Hepatocyte (in vitro differentiated cells): ENCODE measurements around the gene IL17RE. TPM values are rescaled to one million over a fixed set of nuclear protein-coding genes. Genes with fewer than 3 reads are reported as not detected.
"Not testable (repeated sequence)": the region's sequence is repeated elsewhere in the genome, so short reads cannot be mapped to it uniquely, and the experiment has no call there.

Experiments used
- DNase-seq: peaks from one replicate; pipeline ENCODE4 v3.0.0-alpha.2; 2016; ENCODE audit warnings: low spot score
- H2AFZ ChIP-seq: fragments of 200-600 bp; sonication (generic); 2 replicates; pipeline ENCODE4 v1.6.0; 2016; ENCODE audit warnings: antibody characterized with exemption, mild to moderate bottlenecking
- H3K27ac ChIP-seq: fragments of 200-600 bp; sonication (generic); 2 replicates; pipeline ENCODE4 v1.5.1; 2016; ENCODE audit warnings: mild to moderate bottlenecking
- H3K27me3 ChIP-seq: fragments of 200-600 bp; sonication (generic); 2 replicates; pipeline ENCODE4 v1.6.1; 2016
- H3K36me3 ChIP-seq: fragments of 200-600 bp; sonication (generic); replicated peaks from 2 replicates; pipeline ENCODE4 v1.5.1; 2016; ENCODE audit warnings: low read depth; ENCODE audit not compliant: insufficient read depth
- H3K4me1 ChIP-seq: fragments of 200-600 bp; sonication (generic); 2 replicates; pipeline ENCODE4 v1.5.1; 2016; ENCODE audit warnings: mild to moderate bottlenecking, moderate library complexity; ENCODE audit not compliant: insufficient read depth
- H3K4me2 ChIP-seq: fragments of 200-600 bp; sonication (generic); 2 replicates; pipeline ENCODE4 v1.6.0; 2016
- H3K4me3 ChIP-seq: fragments of 200-600 bp; sonication (generic); 2 replicates; pipeline ENCODE4 v1.5.1; 2016; ENCODE audit warnings: mild to moderate bottlenecking
- H3K79me2 ChIP-seq: fragments of 200-600 bp; sonication (generic); 2 replicates; pipeline ENCODE4 v1.6.0; 2017; ENCODE audit warnings: mild to moderate bottlenecking
- H3K9me2 ChIP-seq: fragments of 200-600 bp; sonication (generic); replicated peaks from 2 replicates; pipeline ENCODE4 v1.6.0; 2017; ENCODE audit warnings: mild to moderate bottlenecking; ENCODE audit not compliant: insufficient read depth
- H3K9me3 ChIP-seq: fragments of 200-600 bp; sonication (generic); 2 replicates; pipeline ENCODE4 v1.5.1; 2016; ENCODE audit warnings: low read depth, mild to moderate bottlenecking
- H4K20me1 ChIP-seq: fragments of 200-600 bp; sonication (generic); 2 replicates; pipeline ENCODE4 v1.6.0; 2016; ENCODE audit warnings: mild to moderate bottlenecking; ENCODE audit not compliant: insufficient read depth, poor library complexity, severe bottlenecking
- EZH2 ChIP-seq: fragments of 200-600 bp; sonication (generic); IDR thresholded peaks from 2 replicates; pipeline ENCODE4 v1.6.1; 2016; ENCODE audit warnings: antibody characterized with exemption, mild to moderate bottlenecking, borderline replicate concordance
- EZH2phosphoT487 ChIP-seq: fragments of 200-600 bp; sonication (generic); IDR thresholded peaks from one replicate; pipeline ENCODE4 v1.6.1; 2018; ENCODE audit warnings: antibody characterized with exemption, mild to moderate bottlenecking, low read depth, moderate library complexity; ENCODE audit not compliant: unreplicated experiment, severe bottlenecking
- WGBS: methylation state at CpG from one replicate; pipeline ENCODE4 v1.1.6; 2016; ENCODE audit warnings: low lambda C conversion rate; ENCODE audit errors: missing lambda C conversion rate; 5-methylcytosine and 5-hydroxymethylcytosine counted together
- polyA plus RNA-seq: library from polyadenylated mRNA; unstranded; fragments of >200 nt; fragmentation: Nextera tagmentation; extraction: Ambion mirVana; gene quantifications from 2 replicates; pipeline ENCODE4 v1.2.1, GENCODE V29; 2016
- total RNA-seq: library from RNA; depleted of rRNA; stranded (reverse); fragments of >200 nt; gene quantifications from 2 replicates; pipeline ENCODE4 v1.2.3, GENCODE V29; 2014
- TF ChIP-seq, protein P1 (sequence below): fragments of 200-600 bp; sonication (generic); IDR thresholded peaks from 2 replicates; pipeline ENCODE4 v1.5.1; 2016; ENCODE audit warnings: antibody characterized with exemption, mild to moderate bottlenecking; ENCODE audit not compliant: poor library complexity

Gene IL17RE
- total and polyA plus RNA-seq, 2 experiments from 2014 or later, result 6.8 to 9.1 TPM

DNA sequence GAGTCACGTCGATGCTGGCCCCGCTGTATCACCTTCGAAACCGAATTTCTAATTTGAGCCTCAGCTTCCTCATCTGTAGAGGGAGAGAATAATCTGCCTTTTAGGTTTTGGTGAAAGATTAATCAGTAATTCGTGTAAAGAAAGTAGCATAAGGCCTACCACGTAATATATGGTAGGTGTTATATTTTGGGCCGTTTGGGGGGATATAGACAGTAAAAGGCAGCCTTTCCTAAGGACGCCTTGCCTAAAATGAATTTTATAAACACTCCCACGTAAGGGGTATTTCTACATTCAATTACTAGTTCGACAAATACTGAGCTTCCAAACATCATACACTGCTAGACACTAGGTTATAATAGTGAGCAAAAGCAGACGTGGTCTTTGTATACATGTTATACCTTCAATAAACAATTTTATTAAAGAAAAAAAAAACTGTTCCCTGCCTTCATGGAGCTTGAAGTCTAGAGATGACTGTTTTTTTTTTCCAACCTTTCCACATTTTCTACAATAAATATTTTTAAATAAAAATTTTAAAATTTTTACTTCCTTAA, 11.5 kb upstream of the IL17RE start:
- Histone ChIP-seq H4K20me1 (no peaks in the 10 kb centered on the region), H3K4me1 (peaks cover 5% of the 10 kb centered on the region), H3K36me3 (no peaks in the 10 kb centered on the region), H3K4me3 (peak overlapping the region; percentile 96), H3K79me2 (peaks cover 50% of the 10 kb centered on the region), H3K4me2 (peak overlapping the region; percentile 89), H3K27ac (peak overlapping the region; percentile 97), H3K27me3 (no peaks in the 10 kb centered on the region), H3K9me2 (no peaks in the 10 kb centered on the region), H2AFZ (peak overlapping the region; percentile 84), H3K9me3 (no peaks in the 10 kb centered on the region)
- WGBS, result 16% methylated on average over 12 of the region's 12 CpGs
- no peak for DNase-seq
- no peak for TF ChIP-seq EZH2
- TF ChIP-seq, protein P1, sequence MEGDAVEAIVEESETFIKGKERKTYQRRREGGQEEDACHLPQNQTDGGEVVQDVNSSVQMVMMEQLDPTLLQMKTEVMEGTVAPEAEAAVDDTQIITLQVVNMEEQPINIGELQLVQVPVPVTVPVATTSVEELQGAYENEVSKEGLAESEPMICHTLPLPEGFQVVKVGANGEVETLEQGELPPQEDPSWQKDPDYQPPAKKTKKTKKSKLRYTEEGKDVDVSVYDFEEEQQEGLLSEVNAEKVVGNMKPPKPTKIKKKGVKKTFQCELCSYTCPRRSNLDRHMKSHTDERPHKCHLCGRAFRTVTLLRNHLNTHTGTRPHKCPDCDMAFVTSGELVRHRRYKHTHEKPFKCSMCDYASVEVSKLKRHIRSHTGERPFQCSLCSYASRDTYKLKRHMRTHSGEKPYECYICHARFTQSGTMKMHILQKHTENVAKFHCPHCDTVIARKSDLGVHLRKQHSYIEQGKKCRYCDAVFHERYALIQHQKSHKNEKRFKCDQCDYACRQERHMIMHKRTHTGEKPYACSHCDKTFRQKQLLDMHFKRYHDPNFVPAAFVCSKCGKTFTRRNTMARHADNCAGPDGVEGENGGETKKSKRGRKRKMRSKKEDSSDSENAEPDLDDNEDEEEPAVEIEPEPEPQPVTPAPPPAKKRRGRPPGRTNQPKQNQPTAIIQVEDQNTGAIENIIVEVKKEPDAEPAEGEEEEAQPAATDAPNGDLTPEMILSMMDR, result no peak
- TF ChIP-seq EZH2phosphoT487, result no peak

DNA sequence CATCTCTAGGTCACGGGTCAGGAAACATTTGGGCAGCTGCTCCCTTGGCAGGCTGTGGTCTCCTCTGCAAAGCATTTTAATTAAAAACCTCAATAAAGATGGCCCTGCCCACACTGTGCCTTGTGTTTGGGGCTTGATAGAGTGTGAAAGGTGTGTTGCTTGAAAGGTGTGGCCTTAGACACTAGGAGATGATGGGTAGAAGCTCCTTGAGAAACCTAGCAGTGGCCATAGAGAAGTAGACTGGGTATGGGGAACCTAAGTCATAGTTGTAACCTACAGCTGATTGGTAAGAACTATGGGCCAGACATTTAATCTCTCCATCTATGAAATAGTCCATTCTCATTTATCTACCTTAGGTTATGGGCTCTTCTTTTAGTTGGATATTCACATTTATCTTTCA, 8.9 kb upstream of the IL17RE start:
- 85% methylated on average over 1 of the region's 1 CpG for WGBS
- Histone ChIP-seq H4K20me1 (no peaks in the 10 kb centered on the region), H3K27ac (no peak overlapping the region)

DNA sequence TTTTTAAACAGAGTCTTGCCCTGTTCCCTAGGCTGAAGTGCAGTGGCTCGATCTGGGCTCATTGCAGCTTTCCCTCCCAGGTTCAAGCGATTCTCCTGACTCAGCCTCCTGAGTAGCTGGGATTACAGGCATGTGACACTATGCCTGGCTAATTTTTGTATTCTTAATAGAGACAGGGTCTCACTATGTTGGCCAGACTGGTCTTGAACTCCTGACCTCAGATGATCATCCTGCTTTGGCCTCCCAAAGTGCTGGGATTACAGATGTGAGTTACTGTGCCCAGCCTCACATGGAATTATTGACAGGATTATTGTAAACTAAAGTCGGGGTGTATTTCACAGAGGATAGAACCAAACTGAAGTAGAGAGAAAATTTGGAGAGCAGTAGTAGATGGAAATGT, 6.9 kb upstream of the IL17RE start:
- H4K20me1 ChIP-seq, H3K36me3 ChIP-seq, H3K9me2 ChIP-seq, H3K9me3 ChIP-seq, H3K4me2 ChIP-seq, H3K4me3 ChIP-seq, H2AFZ ChIP-seq, DNase-seq, H3K27me3 ChIP-seq: not testable (repeated sequence)
- 95% methylated on average over 3 of the region's 3 CpGs for whole genome bisulfite sequencing
- H3K79me2 ChIP-seq, result peaks cover 49% of the 10 kb centered on the region
- peaks cover 28% of the 10 kb centered on the region for H3K4me1 ChIP-seq
- H3K27ac ChIP-seq, result peak overlapping the region; percentile 94

More for the DNA sequence above, 8.9 kb upstream of the IL17RE start:
- Histone ChIP-seq H3K27me3 (no peaks in the 10 kb centered on the region), H3K9me2 (no peaks in the 10 kb centered on the region), H3K4me1 (peaks cover 24% of the 10 kb centered on the region), H3K9me3 (no peaks in the 10 kb centered on the region), H3K4me3 (no peak overlapping the region), H3K36me3 (no peaks in the 10 kb centered on the region), H2AFZ (no peak overlapping the region), H3K4me2 (no peak overlapping the region), H3K79me2 (peaks cover 52% of the 10 kb centered on the region)
- DNase-seq, result no peak
- no peak for TF ChIP-seq EZH2phosphoT487
- TF ChIP-seq EZH2, result no peak
- TF ChIP-seq, protein P1, result no peak

DNA sequence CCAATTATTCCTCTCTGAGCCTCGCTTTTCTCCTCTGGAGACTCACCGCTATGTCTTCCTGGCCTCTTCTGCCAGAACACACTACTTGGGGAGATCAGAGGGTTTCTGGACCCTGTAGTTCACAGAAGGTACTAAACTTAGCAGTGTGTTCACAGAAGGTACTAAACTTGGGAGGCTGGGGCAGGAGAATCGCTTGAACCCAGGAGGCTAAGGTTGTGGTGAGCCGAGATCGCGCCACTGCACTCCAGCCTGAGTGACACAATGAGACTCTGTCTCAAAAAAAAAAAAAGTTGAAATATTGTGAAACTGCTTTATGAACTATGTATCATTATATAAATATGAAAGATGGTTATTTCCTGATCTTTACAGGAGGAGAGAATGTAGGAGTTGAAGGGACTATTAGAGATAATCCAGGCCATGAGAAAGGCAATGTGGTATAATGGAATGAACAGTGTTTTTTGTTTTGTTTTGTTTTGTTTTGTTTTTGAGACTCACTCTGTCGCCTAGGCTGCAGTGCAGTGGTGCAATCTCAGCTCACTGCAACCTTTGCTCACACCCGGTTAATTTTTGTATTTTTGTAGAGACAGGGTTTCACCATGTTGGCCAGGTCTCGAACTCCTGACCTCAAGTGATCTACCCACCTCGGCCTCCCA, 5.8 kb upstream of the IL17RE start:
- not testable (repeated sequence) for H3K27me3 ChIP-seq, H3K9me2 ChIP-seq, H3K36me3 ChIP-seq, H3K9me3 ChIP-seq, DNase-seq, H4K20me1 ChIP-seq, H2AFZ ChIP-seq, H3K4me3 ChIP-seq
- H3K4me2 ChIP-seq, result peak overlapping the region; percentile 50
- peaks cover 33% of the 10 kb centered on the region for H3K4me1 ChIP-seq
- peaks cover 38% of the 10 kb centered on the region for H3K79me2 ChIP-seq
- peak overlapping the region; percentile 94 for H3K27ac ChIP-seq
- 91% methylated on average over 10 of the region's 10 CpGs for WGBS
